Measurements from ENCODE around the gene SLF1.

The SLF1 gene

GRCh38 chr5:94667937-94668336 lies 49.5 kb downstream of the SLF1 start:
- no peak for FAIRE-seq

GRCh38 chr5:94670726-94671125 lies 52.3 kb downstream of the SLF1 start:
- FAIRE-seq, result no peak

GRCh38 chr5:94672746-94673145 lies 54.3 kb downstream of the SLF1 start:
- FAIRE-seq, result no peak

- no peak for FAIRE-seq
Measured at GRCh38 chr5:94674490-94675382, 56.3 kb downstream of the SLF1 start.

GRCh38 chr5:94675965-94676618 lies 57.6 kb downstream of the SLF1 start:
- no peak for FAIRE-seq

GRCh38 chr5:94682814-94683520 lies 64.5 kb downstream of the SLF1 start:
- no peak for FAIRE-seq

GRCh38 chr5:94689908-94690307 lies 71.4 kb downstream of the SLF1 start:
- FAIRE-seq, result no peak

- no peak for FAIRE-seq
Measured at GRCh38 chr5:94690778-94691177, 72.3 kb downstream of the SLF1 start.

GRCh38 chr5:94691291-94691690 lies 72.8 kb downstream of the SLF1 start:
- no peak for FAIRE-seq

- no peak for FAIRE-seq
Measured at GRCh38 chr5:94691949-94692348, 73.5 kb downstream of the SLF1 start.

- FAIRE-seq, result no peak
Measured at GRCh38 chr5:94692581-94692980, 74.1 kb downstream of the SLF1 start.

- peak; percentile 96 for FAIRE-seq
Measured at GRCh38 chr5:94693043-94693822, 74.8 kb downstream of the SLF1 start.

GRCh38 chr5:94693845-94694370 lies 75.4 kb downstream of the SLF1 start:
- FAIRE-seq, result no peak

GRCh38 chr5:94694671-94695070 lies 76.2 kb downstream of the SLF1 start:
- no peak for FAIRE-seq

- FAIRE-seq, result no peak
Measured at GRCh38 chr5:94698197-94698596, 79.7 kb downstream of the SLF1 start.

- peak; percentile 32 for FAIRE-seq
Measured at GRCh38 chr5:94699562-94699961, 81.1 kb downstream of the SLF1 start.

- FAIRE-seq, result no peak
Measured at GRCh38 chr5:94700592-94700991, 82.1 kb downstream of the SLF1 start.

GRCh38 chr5:94702729-94703128 lies 84.3 kb downstream of the SLF1 start:
- no peak for FAIRE-seq

GRCh38 chr5:94705427-94705826 lies 87.0 kb downstream of the SLF1 start:
- FAIRE-seq, result no peak

GRCh38 chr5:94707359-94707758 lies 88.9 kb downstream of the SLF1 start:
- FAIRE-seq, result no peak

GRCh38 chr5:94709277-94709676 lies 90.8 kb downstream of the SLF1 start:
- no peak for FAIRE-seq

- FAIRE-seq, result no peak
Measured at GRCh38 chr5:94711785-94712184, 93.3 kb downstream of the SLF1 start.

GRCh38 chr5:94715768-94716167 lies 97.3 kb downstream of the SLF1 start:
- FAIRE-seq, result no peak
